Fibroblast of lung (primary cell): ENCODE data around the gene ASTL. TPM values are rescaled to one million over a fixed set of nuclear protein-coding genes. Genes with fewer than 3 reads are reported as not detected.

Experiments
- DNase-seq, 2 donors: peaks; one replicate each; pipeline versions ENCODE4 v3.0.0 to v3.0.0-alpha.2; 2010; ENCODE audit warnings: low read depth in 2 of 2
- H2AFZ ChIP-seq: 2 replicates; pipeline ENCODE4 v1.5.1; 2012; ENCODE audit warnings: low read length, control low read depth, inconsistent platforms
- H3K27ac ChIP-seq: 2 replicates; pipeline ENCODE4 v1.5.1; 2011; ENCODE audit warnings: low read length, control low read depth; ENCODE audit not compliant: insufficient read depth
- H3K27me3 ChIP-seq: 2 replicates; pipeline ENCODE4 v1.5.1; 2011; ENCODE audit warnings: mild to moderate bottlenecking, low read length; ENCODE audit not compliant: control insufficient read depth, insufficient read depth
- H3K36me3 ChIP-seq: 2 replicates; pipeline ENCODE4 v1.5.1; 2011; ENCODE audit warnings: low read length; ENCODE audit not compliant: control insufficient read depth, insufficient read depth
- H3K4me1 ChIP-seq: 2 replicates; pipeline ENCODE4 v1.5.1; 2011; ENCODE audit warnings: low read length; ENCODE audit not compliant: control insufficient read depth, insufficient read depth; ENCODE audit errors: extremely low read depth
- H3K4me2 ChIP-seq: 2 replicates; pipeline ENCODE4 v1.5.1; 2011; ENCODE audit warnings: low read length, control low read depth; ENCODE audit not compliant: insufficient read depth; ENCODE audit errors: extremely low read depth
- H3K4me3 ChIP-seq, 4 experiments: fragments of 200-600 bp in 1 of 4; sonication (generic) in 1 of 4; replicated peaks in 1 of 4; 2 replicates each; pipeline ENCODE4 v1.5.1; 2011 to 2016; ENCODE audit warnings: low read length in 4 of 4, low read depth in 3 of 4, mild to moderate bottlenecking in 3 of 4, control low read depth in 2 of 4, inconsistent platforms in 1 of 4, mixed read lengths in 1 of 4; ENCODE audit not compliant: insufficient read depth in 1 of 4; ENCODE audit errors: control extremely low read depth in 1 of 4
- H3K79me2 ChIP-seq: 2 replicates; pipeline ENCODE4 v1.5.1; 2012; ENCODE audit warnings: mild to moderate bottlenecking, low read length, inconsistent platforms; ENCODE audit not compliant: control insufficient read depth, insufficient read depth
- H3K9ac ChIP-seq: 2 replicates; pipeline ENCODE4 v1.5.1; 2011; ENCODE audit warnings: mild to moderate bottlenecking, low read length, control low read depth; ENCODE audit not compliant: insufficient read depth
- H3K9me3 ChIP-seq: 2 replicates; pipeline ENCODE4 v1.5.1; 2012; ENCODE audit warnings: low read depth, low read length; ENCODE audit not compliant: control insufficient read depth, insufficient read depth
- H4K20me1 ChIP-seq: 2 replicates; pipeline ENCODE4 v1.5.1; 2011; ENCODE audit warnings: low read length; ENCODE audit not compliant: control insufficient read depth, insufficient read depth; ENCODE audit errors: extremely low read depth
- EZH2 ChIP-seq: IDR thresholded peaks from 2 replicates; pipeline ENCODE4 v1.5.1; 2012; ENCODE audit warnings: low read length, control low read depth, mild to moderate bottlenecking; ENCODE audit errors: missing control alignments
- polyA plus RNA-seq, 2 donors: library from polyadenylated mRNA; depleted of rRNA in 1 of 2; stranded (reverse) in 1 of 2; unstranded in 1 of 2; fragments of >200 nt; gene quantifications; 2 replicates each; pipeline ENCODE4 v1.2.1, GENCODE V29; 2011 to 2012; ENCODE audit warnings: missing spikeins in 1 of 2
- total RNA-seq: library from RNA; depleted of rRNA; stranded (reverse); fragments of >200 nt; gene quantifications from 2 replicates; pipeline ENCODE4 v1.2.1, GENCODE V29; 2014
- TF ChIP-seq, protein P1 (sequence below), 2 donors: IDR thresholded peaks in 1 of 2; conservative IDR thresholded peaks in 1 of 2; 1 replicate in 1 of 2; 2 replicates in 1 of 2; pipeline ENCODE4 v1.5.1; 2011 to 2012; ENCODE audit warnings: low read length in 2 of 2, control low read depth in 1 of 2, inconsistent platforms in 1 of 2, low read depth in 1 of 2, mild to moderate bottlenecking in 1 of 2

The ASTL gene
- total and polyA plus RNA-seq, 2 donors (not counting 1 experiment from before 2014, with no cell fraction given) = not detected

- H3K4me2 ChIP-seq = no peak overlapping the region
- H3K27ac ChIP-seq = no peak overlapping the region
- no peak overlapping the region for H2AFZ ChIP-seq
- DNase-seq = no peak
- H3K79me2 ChIP-seq = no peaks in the 10 kb centered on the region
- H3K27me3 ChIP-seq = peaks cover 8% of the 10 kb centered on the region
- no peaks in the 10 kb centered on the region for H3K9me3 ChIP-seq
- no peak overlapping the region for H3K4me3 ChIP-seq
- H3K9ac ChIP-seq = no peak overlapping the region
- H3K36me3 ChIP-seq = no peaks in the 10 kb centered on the region
- no peaks in the 10 kb centered on the region for H3K4me1 ChIP-seq
- no peaks in the 10 kb centered on the region for H4K20me1 ChIP-seq
- TF ChIP-seq, protein P1, sequence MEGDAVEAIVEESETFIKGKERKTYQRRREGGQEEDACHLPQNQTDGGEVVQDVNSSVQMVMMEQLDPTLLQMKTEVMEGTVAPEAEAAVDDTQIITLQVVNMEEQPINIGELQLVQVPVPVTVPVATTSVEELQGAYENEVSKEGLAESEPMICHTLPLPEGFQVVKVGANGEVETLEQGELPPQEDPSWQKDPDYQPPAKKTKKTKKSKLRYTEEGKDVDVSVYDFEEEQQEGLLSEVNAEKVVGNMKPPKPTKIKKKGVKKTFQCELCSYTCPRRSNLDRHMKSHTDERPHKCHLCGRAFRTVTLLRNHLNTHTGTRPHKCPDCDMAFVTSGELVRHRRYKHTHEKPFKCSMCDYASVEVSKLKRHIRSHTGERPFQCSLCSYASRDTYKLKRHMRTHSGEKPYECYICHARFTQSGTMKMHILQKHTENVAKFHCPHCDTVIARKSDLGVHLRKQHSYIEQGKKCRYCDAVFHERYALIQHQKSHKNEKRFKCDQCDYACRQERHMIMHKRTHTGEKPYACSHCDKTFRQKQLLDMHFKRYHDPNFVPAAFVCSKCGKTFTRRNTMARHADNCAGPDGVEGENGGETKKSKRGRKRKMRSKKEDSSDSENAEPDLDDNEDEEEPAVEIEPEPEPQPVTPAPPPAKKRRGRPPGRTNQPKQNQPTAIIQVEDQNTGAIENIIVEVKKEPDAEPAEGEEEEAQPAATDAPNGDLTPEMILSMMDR (conservative IDR thresholded peaks at IDR 0.05 in 1 of 2, IDR thresholded peaks at IDR 0.05 in 1 of 2; ENCODE audit: low read depth in 1 of 2, low read length in 2 of 2) = no peak
- TF ChIP-seq EZH2 = no peak
Observed at GRCh38 chr2:96089356-96090195, 48.7 kb downstream of the ASTL start.

DNA sequence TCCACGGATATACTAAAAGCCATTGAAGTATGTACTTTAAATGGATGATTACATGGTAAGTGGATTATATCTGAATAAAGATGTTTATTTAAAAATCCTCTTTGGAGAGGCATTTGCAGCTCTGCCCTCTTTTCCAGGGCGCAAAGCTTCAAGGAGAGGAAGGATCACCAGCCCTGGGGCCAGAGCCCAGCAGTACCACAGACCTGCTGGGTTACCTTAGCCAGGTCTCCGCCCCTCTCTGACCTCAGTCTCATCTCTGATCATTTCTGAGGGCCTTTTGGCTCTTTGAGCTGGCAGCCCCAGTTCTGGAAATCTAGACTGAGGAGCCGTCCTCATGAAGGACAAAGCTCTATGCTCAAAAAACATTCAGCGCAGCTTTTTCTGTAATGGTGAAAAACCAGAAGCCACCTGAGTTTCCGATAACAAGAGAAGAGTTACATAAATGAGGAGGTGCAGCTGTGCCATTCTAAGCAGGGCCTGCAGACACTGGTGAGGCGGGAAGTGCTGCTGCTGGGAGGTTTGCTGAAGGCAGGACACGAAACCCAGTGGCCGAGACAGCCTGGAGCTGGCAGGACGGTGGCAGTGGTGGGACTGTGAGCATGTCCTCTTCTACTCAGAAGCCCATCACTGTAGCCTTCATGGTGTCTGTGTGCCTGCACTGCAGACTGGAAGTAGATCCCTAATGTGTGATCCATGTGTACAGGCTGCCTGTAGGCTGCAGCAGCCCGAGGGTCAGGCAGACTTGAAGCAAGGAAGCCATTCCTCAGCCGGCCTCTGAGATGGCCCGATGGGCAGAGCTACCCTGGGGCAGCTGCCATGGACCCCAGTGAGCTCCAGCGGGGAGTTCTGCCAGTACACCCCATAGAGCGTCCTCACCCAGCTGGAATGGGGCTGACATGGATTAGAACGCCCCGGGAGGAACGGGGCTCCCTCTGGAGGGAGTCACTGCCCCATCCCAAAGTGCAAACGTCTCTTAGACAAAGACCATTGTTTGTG lies 49.7 kb downstream of the ASTL start:
- Histone ChIP-seq H3K79me2 (no peaks in the 10 kb centered on the region), H3K27me3 (peaks cover 5% of the 10 kb centered on the region), H3K9ac (no peak overlapping the region), H3K9me3 (no peaks in the 10 kb centered on the region), H3K36me3 (no peaks in the 10 kb centered on the region), H3K4me3 (no peak overlapping the region), H3K4me1 (no peaks in the 10 kb centered on the region), H3K27ac (no peak overlapping the region), H4K20me1 (no peaks in the 10 kb centered on the region), H3K4me2 (no peak overlapping the region), H2AFZ (no peak overlapping the region)
- TF ChIP-seq EZH2 = no peak
- TF ChIP-seq, protein P1 (conservative IDR thresholded peaks at IDR 0.05 in 1 of 2, IDR thresholded peaks at IDR 0.05 in 1 of 2; ENCODE audit: low read depth in 1 of 2, low read length in 2 of 2) = no peak
- DNase-seq = no peak

DNA sequence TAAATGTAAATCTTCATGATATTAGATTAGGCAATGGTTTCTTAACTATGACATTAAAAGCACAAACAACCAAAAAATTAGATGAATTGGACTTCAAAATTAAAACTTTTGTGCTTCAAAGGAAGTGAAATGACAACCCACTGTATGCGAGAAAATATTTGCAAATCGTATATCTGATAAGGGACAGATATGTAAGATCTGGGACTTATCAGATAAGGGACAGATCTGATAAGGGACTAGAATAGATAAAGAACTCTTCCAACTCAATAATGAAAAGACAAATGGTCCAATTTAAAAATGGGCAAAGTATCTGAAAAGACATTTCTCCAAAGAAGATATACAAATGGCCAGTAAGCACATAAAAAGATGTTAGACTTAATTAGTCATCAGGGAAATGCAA lies 51.2 kb downstream of the ASTL start:
- TF ChIP-seq, protein P1 (conservative IDR thresholded peaks at IDR 0.05 in 1 of 2, IDR thresholded peaks at IDR 0.05 in 1 of 2; ENCODE audit: low read depth in 1 of 2, low read length in 2 of 2) = no peak
- DNase-seq = no peak
- H4K20me1 ChIP-seq = no peaks in the 10 kb centered on the region

More for the DNA sequence above, 51.2 kb downstream of the ASTL start:
- Histone ChIP-seq H3K79me2 (no peaks in the 10 kb centered on the region), H3K4me3 (no peak overlapping the region), H3K9me3 (no peaks in the 10 kb centered on the region), H3K36me3 (no peaks in the 10 kb centered on the region), H3K27ac (no peak overlapping the region), H3K4me1 (no peaks in the 10 kb centered on the region), H3K4me2 (no peak overlapping the region), H3K27me3 (peaks cover 3% of the 10 kb centered on the region), H2AFZ (no peak overlapping the region), H3K9ac (no peak overlapping the region)
